IMR-90 (cell line): ENCODE measurements around the gene CDIP1. TPM values are rescaled to one million over a fixed set of nuclear protein-coding genes. Genes with fewer than 3 reads are reported as not detected.

Source experiments
- MXI1 ChIP-seq: IDR thresholded peaks from 2 replicates; pipeline ENCODE4 v1.6.1; 2012; ENCODE audit warnings: low read depth, mild to moderate bottlenecking, low read length, moderate library complexity, borderline replicate concordance
- POLR2A ChIP-seq: IDR thresholded peaks from 2 replicates; pipeline ENCODE4 v1.6.1; 2012; ENCODE audit warnings: mild to moderate bottlenecking, low read depth, low read length
- SMC3 ChIP-seq: fragments of 150-350 bp; IDR thresholded peaks from 2 replicates; pipeline ENCODE4 v1.6.1; 2016; ENCODE audit warnings: low read depth, mild to moderate bottlenecking, antibody characterized with exemption, low read length, moderate library complexity
- polyA plus RNA-seq, 3 experiments: library from polyadenylated mRNA; depleted of rRNA; stranded (reverse); fragments of >200 nt; gene quantifications; 2 replicates each; pipeline ENCODE4 v1.2.3, GENCODE V29; 2012; ENCODE audit warnings: low replicate concordance in 1 of 3
- total RNA-seq: library from RNA; depleted of rRNA; stranded (reverse); fragments of >200 nt; gene quantifications from 2 replicates; pipeline ENCODE4 v1.2.3, GENCODE V29; 2012
- TF ChIP-seq, protein P1 (sequence below): conservative IDR thresholded peaks from 2 replicates; pipeline ENCODE4 v1.5.1; 2012; ENCODE audit warnings: mild to moderate bottlenecking, low read depth, low read length, improper control_type of control experiment

The CDIP1 gene
- total and polyA plus RNA-seq, 2 of the 4 experiments (the other 2 are of a cell fraction), result 4.8 to 14.6 TPM

DNA sequence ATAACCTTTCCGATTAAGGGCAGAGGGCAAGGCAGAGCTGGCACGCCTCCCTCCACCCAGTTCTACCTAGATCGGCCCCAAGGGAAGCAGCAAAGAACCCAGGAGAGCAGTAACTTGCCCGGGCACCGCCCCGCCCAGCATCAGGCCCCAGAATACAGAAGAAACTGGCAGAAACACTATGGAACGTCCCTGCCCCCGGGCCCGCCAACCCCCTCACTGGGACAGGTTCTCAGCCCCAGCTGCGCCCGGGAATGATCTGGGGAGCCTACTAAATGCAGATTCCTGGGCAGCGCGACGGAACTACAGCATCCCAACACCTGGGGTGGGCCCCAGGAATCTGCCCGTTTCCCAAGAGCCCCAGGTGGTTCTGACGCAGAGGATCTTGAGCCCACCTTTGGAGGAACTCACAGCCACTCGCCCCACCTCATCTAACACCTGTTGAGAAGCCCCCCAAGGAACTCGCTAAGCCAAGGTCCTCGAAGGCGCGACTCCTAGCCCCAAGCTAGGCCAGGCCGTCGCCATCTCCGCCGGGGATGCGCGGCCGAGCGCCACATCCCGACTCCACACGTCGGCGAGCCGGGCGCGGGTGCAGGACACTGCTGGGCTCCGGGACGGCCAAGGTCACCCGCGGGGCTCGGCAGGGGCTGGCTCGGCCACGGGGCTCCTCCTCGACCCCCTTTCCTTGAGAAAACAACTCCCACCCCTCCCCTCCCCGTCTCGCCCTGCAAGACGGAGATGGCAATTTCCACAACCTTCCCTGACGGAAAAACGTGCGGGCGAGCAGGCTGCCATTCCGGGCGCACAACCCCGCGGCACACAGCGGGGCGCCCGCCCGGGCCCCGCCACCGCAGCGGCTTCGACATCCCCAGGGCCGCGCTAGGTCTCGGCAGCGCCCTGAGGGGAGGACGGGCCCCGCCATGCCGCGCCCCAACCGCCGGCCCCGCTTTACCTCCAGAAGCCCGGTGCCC lies 913 bp downstream of the CDIP1 start (continued):
- TF ChIP-seq, protein P1, sequence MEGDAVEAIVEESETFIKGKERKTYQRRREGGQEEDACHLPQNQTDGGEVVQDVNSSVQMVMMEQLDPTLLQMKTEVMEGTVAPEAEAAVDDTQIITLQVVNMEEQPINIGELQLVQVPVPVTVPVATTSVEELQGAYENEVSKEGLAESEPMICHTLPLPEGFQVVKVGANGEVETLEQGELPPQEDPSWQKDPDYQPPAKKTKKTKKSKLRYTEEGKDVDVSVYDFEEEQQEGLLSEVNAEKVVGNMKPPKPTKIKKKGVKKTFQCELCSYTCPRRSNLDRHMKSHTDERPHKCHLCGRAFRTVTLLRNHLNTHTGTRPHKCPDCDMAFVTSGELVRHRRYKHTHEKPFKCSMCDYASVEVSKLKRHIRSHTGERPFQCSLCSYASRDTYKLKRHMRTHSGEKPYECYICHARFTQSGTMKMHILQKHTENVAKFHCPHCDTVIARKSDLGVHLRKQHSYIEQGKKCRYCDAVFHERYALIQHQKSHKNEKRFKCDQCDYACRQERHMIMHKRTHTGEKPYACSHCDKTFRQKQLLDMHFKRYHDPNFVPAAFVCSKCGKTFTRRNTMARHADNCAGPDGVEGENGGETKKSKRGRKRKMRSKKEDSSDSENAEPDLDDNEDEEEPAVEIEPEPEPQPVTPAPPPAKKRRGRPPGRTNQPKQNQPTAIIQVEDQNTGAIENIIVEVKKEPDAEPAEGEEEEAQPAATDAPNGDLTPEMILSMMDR, result no peak
- TF ChIP-seq MXI1 (no peak; the same call in 1 of the 2 replicates), POLR2A (no peak), SMC3 (no peak)
